H9 (cell line): Measurements from ENCODE around the gene NRDE2. TPM values are rescaled to one million over a fixed set of nuclear protein-coding genes. Genes with fewer than 3 reads are reported as not detected.
A peak's percentile ranks its signal among the peaks of the same experiment; 100 is the strongest.

Experiments
- DNase-seq: peaks from one replicate; pipeline ENCODE4 v3.0.0-alpha.2; 2017
- H2AFZ ChIP-seq: one replicate; pipeline ENCODE4 v1.6.1; 2013; ENCODE audit warnings: mild to moderate bottlenecking, low read length, control low read depth, moderate library complexity
- H2AK5ac ChIP-seq: 2 replicates; pipeline ENCODE4 v1.6.1; 2013; ENCODE audit warnings: low read length, control low read depth, mixed read lengths; ENCODE audit not compliant: insufficient read length
- H2BK120ac ChIP-seq: one replicate; pipeline ENCODE4 v1.6.1; 2013; ENCODE audit warnings: low read depth, mild to moderate bottlenecking, low read length, control low read depth, inconsistent platforms; ENCODE audit not compliant: poor library complexity, severe bottlenecking
- H2BK12ac ChIP-seq: 2 replicates; pipeline ENCODE4 v1.6.1; 2013; ENCODE audit warnings: low read length, control low read depth, mixed read lengths, low read depth; ENCODE audit not compliant: insufficient read length
- H2BK15ac ChIP-seq: 2 replicates; pipeline ENCODE4 v1.6.1; 2013; ENCODE audit warnings: low read depth, low read length, control low read depth
- H2BK20ac ChIP-seq: one replicate; pipeline ENCODE4 v1.6.1; 2013; ENCODE audit warnings: low read depth, mild to moderate bottlenecking, low read length, control low read depth, inconsistent platforms; ENCODE audit not compliant: poor library complexity, severe bottlenecking
- H2BK5ac ChIP-seq: 2 replicates; pipeline ENCODE4 v1.6.1; 2013; ENCODE audit warnings: low read length, control low read depth, mixed read lengths; ENCODE audit not compliant: insufficient read length
- H3K14ac ChIP-seq: 2 replicates; pipeline ENCODE4 v1.6.1; 2013; ENCODE audit warnings: low read length, control low read depth; ENCODE audit not compliant: insufficient read depth
- H3K18ac ChIP-seq: 2 replicates; pipeline ENCODE4 v1.6.1; 2013; ENCODE audit warnings: low read depth, mild to moderate bottlenecking, mixed read lengths, low read length, control low read depth; ENCODE audit not compliant: insufficient read length
- H3K23ac ChIP-seq: 2 replicates; pipeline ENCODE4 v1.6.1; 2013; ENCODE audit warnings: low read length, control low read depth, mixed read lengths, low read depth; ENCODE audit not compliant: insufficient read length
- H3K23me2 ChIP-seq: 2 replicates; pipeline ENCODE4 v1.6.1; 2013; ENCODE audit warnings: low read depth, mild to moderate bottlenecking, mixed read lengths, low read length, control low read depth; ENCODE audit not compliant: insufficient read length, poor library complexity, severe bottlenecking
- H3K27ac ChIP-seq: 2 replicates; pipeline ENCODE4 v1.5.1; 2013; ENCODE audit warnings: low read length, control low read depth, mixed read lengths, low read depth; ENCODE audit not compliant: insufficient read length
- H3K27me3 ChIP-seq: 2 replicates; pipeline ENCODE4 v1.6.1; 2013; ENCODE audit warnings: low read length, control low read depth, inconsistent platforms; ENCODE audit not compliant: insufficient read depth
- H3K4ac ChIP-seq: 2 replicates; pipeline ENCODE4 v1.6.1; 2013; ENCODE audit warnings: low read depth, mild to moderate bottlenecking, control low read depth, inconsistent platforms, low read length, moderate library complexity
- H3K4me1 ChIP-seq: 2 replicates; pipeline ENCODE4 v1.6.1; 2013; ENCODE audit warnings: low read length, control low read depth, inconsistent platforms; ENCODE audit not compliant: insufficient read depth
- H3K4me2 ChIP-seq: 2 replicates; pipeline ENCODE4 v1.6.1; 2013; ENCODE audit warnings: low read length, control low read depth, mixed read lengths; ENCODE audit not compliant: insufficient read length, insufficient read depth
- H3K56ac ChIP-seq: 2 replicates; pipeline ENCODE4 v1.6.1; 2013; ENCODE audit warnings: low read depth, mild to moderate bottlenecking, mixed read lengths, low read length, control low read depth; ENCODE audit not compliant: insufficient read length
- H3K79me1 ChIP-seq: 2 replicates; pipeline ENCODE4 v1.6.1; 2013; ENCODE audit warnings: low read depth, mild to moderate bottlenecking, moderate library complexity, low read length, control low read depth, inconsistent platforms; ENCODE audit not compliant: insufficient read depth, poor library complexity, severe bottlenecking
- H3K79me2 ChIP-seq: 2 replicates; pipeline ENCODE4 v1.6.1; 2013; ENCODE audit warnings: low read length, control low read depth, inconsistent platforms; ENCODE audit not compliant: insufficient read depth
- H3K9ac ChIP-seq: 2 replicates; pipeline ENCODE4 v1.6.1; 2013; ENCODE audit warnings: low read length, control low read depth, mixed read lengths; ENCODE audit not compliant: insufficient read length; ENCODE audit errors: extremely low read depth
- H3K9me3 ChIP-seq: one replicate; pipeline ENCODE4 v1.6.1; 2013; ENCODE audit warnings: low read depth, low read length, inconsistent platforms; ENCODE audit not compliant: control insufficient read depth
- H3T11ph ChIP-seq: one replicate; pipeline ENCODE4 v1.6.1; 2013; ENCODE audit warnings: mild to moderate bottlenecking, low read length, control low read depth, inconsistent platforms
- H4K20me1 ChIP-seq: one replicate; pipeline ENCODE4 v1.6.1; 2013; ENCODE audit not compliant: control insufficient read depth, insufficient read length, insufficient read depth
- H4K5ac ChIP-seq: 2 replicates; pipeline ENCODE4 v1.6.1; 2013; ENCODE audit warnings: low read depth, mild to moderate bottlenecking, mixed read lengths, low read length, control low read depth; ENCODE audit not compliant: insufficient read length
- H4K8ac ChIP-seq: replicated peaks from 2 replicates; pipeline ENCODE4 v1.6.1; 2013; ENCODE audit warnings: low read length, control low read depth, mixed read lengths, low read depth; ENCODE audit not compliant: insufficient read length
- H4K91ac ChIP-seq: 2 replicates; pipeline ENCODE4 v1.6.1; 2013; ENCODE audit warnings: low read depth, mild to moderate bottlenecking, moderate library complexity, mixed read lengths, low read length, control low read depth; ENCODE audit not compliant: insufficient read length
- H3K27ac Mint-ChIP-seq, 3 experiments: 2 replicates in 2 of 3; 3 replicates in 1 of 3; pipeline ENCODE4 v1.8.0; 2020 to 2021; ENCODE audit warnings: mixed read lengths in 3 of 3, mild to moderate bottlenecking in 1 of 3, moderate library complexity in 1 of 3
- H3K27me3 Mint-ChIP-seq: 2 replicates; pipeline ENCODE4 v1.8.0; 2021; ENCODE audit warnings: low read depth, mild to moderate bottlenecking, moderate library complexity, mixed read lengths
- H3K36me3 Mint-ChIP-seq, 3 experiments: 2 replicates in 2 of 3; 3 replicates in 1 of 3; pipeline ENCODE4 v1.8.0; 2020 to 2021; ENCODE audit warnings: low read depth in 3 of 3, mixed read lengths in 3 of 3; ENCODE audit not compliant: insufficient read depth in 1 of 3
- H3K4me1 Mint-ChIP-seq, 2 experiments: 2 replicates each; pipeline ENCODE4 v1.8.0; 2020; ENCODE audit warnings: mixed read lengths in 2 of 2
- H3K4me3 Mint-ChIP-seq, 2 experiments: 2 replicates in 1 of 2; 3 replicates in 1 of 2; pipeline ENCODE4 v1.8.0; 2020 to 2021; ENCODE audit warnings: mild to moderate bottlenecking in 2 of 2, mixed read lengths in 2 of 2, moderate library complexity in 1 of 2
- H3K9me3 Mint-ChIP-seq, 2 experiments: 2 replicates in 1 of 2; 3 replicates in 1 of 2; pipeline ENCODE4 v1.8.0; 2020; ENCODE audit warnings: mild to moderate bottlenecking in 2 of 2, mixed read lengths in 2 of 2, moderate library complexity in 1 of 2
- CTCF ChIP-seq: fragments of 200-600 bp; sonication (generic); conservative IDR thresholded peaks from 3 replicates; pipeline ENCODE4 v1.8.0; 2021; ENCODE audit warnings: antibody characterized with exemption, mild to moderate bottlenecking
- WGBS: extraction: QIAGEN DNeasy Blood & Tissue Kit; methylation state at CpG from one replicate; pipeline ENCODE4 v1.1.7; 2013; ENCODE audit warnings: missing lambda C conversion rate, low lambda C conversion rate, mixed read lengths; ENCODE audit not compliant: insufficient read length; ENCODE audit errors: extremely low coverage; 5-methylcytosine and 5-hydroxymethylcytosine counted together
- total RNA-seq: library from RNA; stranded (reverse); gene quantifications from 2 replicates; pipeline ENCODE4 v1.2.1, GENCODE V29; 2021

NRDE2 gene
- total RNA-seq, 1 experiment from 2014 or later = 21.2 TPM

- Histone ChIP-seq H3K4me1 (peaks cover 14% of the 10 kb centered on the region; the same call in 1 of the 2 replicates), H3K23ac (no peak overlapping the region), H3K9ac (no peak overlapping the region), H3K14ac (no peak overlapping the region), H2AK5ac (no peak overlapping the region), H3K23me2 (no peaks in the 10 kb centered on the region), H3K9me3 (no peaks in the 10 kb centered on the region), H3K18ac (no peak overlapping the region), H2BK5ac (no peak overlapping the region), H4K5ac (no peak overlapping the region), H4K20me1 (no peaks in the 10 kb centered on the region), H2BK20ac (no peak overlapping the region), H3K27ac (peak overlapping the region; percentile 55), H2BK15ac (no peak overlapping the region), H2BK120ac (no peak overlapping the region), H2BK12ac (no peak overlapping the region), H2AFZ (no peak overlapping the region), H3T11ph (no peak overlapping the region), H3K4me2 (peak overlapping the region; percentile 23), H4K8ac (no peak overlapping the region), H3K56ac (no peak overlapping the region), H3K79me1 (no peaks in the 10 kb centered on the region), H4K91ac (no peak overlapping the region), H3K4ac (no peak overlapping the region), H3K79me2 (no peaks in the 10 kb centered on the region), H3K27me3 (no peaks in the 10 kb centered on the region)
- TF ChIP-seq CTCF = no peak
- H3K4me1 Mint-ChIP-seq = peaks cover 35 to 45% of the 10 kb centered on the region in 2 experiments
- H3K36me3 Mint-ChIP-seq = peaks cover 11 to 46% (median 35%) of the 10 kb centered on the region in 3 experiments; a peak in 6 of 7 replicates
- WGBS = no CpG with 5 or more reads among the region's 10 CpGs
- no peaks in the 10 kb centered on the region for H3K27me3 Mint-ChIP-seq
- peak overlapping the region in 2 of 3 experiments; percentile 4 to 93; a peak in 3 of 7 replicates for H3K27ac Mint-ChIP-seq
- H3K9me3 Mint-ChIP-seq = peaks cover 5 to 8% of the 10 kb centered on the region in 2 experiments
- no peak for DNase-seq
- H3K4me3 Mint-ChIP-seq = peak overlapping the region; percentile 5 to 30; a peak in 2 of 5 replicates
Observed at GRCh38 chr14:90302529-90303303, 29.0 kb downstream of the NRDE2 start.
